K562 (cell line): ENCODE data around the gene TNIK. TPM values are rescaled to one million over a fixed set of nuclear protein-coding genes. Genes with fewer than 3 reads are reported as not detected.

Experiments used
- CBFA2T3 ChIP-seq: fragments of 450-650 bp; IDR thresholded peaks from 2 replicates; pipeline ENCODE4 v1.6.1; 2017
- ETV1 ChIP-seq: fragments of 450-650 bp; conservative IDR thresholded peaks from 2 replicates; pipeline ENCODE4 v1.6.1; 2016; ENCODE audit warnings: missing genetic modification characterization, control low read depth, low read depth, missing compliant biosample characterization
- FOXJ3 ChIP-seq: sonication (generic); formaldehyde crosslinking; IDR thresholded peaks from 2 replicates; pipeline ENCODE4 v1.4.0; 2020; ENCODE audit warnings: mild to moderate bottlenecking, missing genetic modification reagents
- NR2C2 ChIP-seq, 2 experiments: fragments of 200-800 bp in 1 of 2; sonication (Bioruptor generic) in 1 of 2; sonication (generic) in 1 of 2; formaldehyde crosslinking in 1 of 2; IDR thresholded peaks; 2 replicates each; pipeline versions ENCODE4 v1.6.1 to v1.8.0; 2016 to 2022; ENCODE audit warnings: mild to moderate bottlenecking in 1 of 2, missing compliant biosample characterization in 1 of 2, missing genetic modification characterization in 1 of 2, missing genetic modification reagents in 1 of 2
- NR3C1 ChIP-seq: sonication (generic); formaldehyde crosslinking; IDR thresholded peaks from 2 replicates; pipeline ENCODE4 v1.8.1; 2022; ENCODE audit warnings: missing genetic modification reagents
- SMARCE1 ChIP-seq: fragments of 450-650 bp; IDR thresholded peaks from 2 replicates; pipeline ENCODE4 v1.7.1; 2016; ENCODE audit warnings: mild to moderate bottlenecking
- TCF7 ChIP-seq: sonication (generic); IDR thresholded peaks from 2 replicates; pipeline ENCODE4 v1.6.1; 2016; ENCODE audit warnings: antibody characterized with exemption, borderline replicate concordance
- TEAD1 ChIP-seq, 2 experiments: fragments of 450-650 bp in 1 of 2; sonication (generic) in 1 of 2; formaldehyde crosslinking; IDR thresholded peaks; 2 replicates each; pipeline versions ENCODE4 v1.4.0 to v1.8.0; 2020 to 2022; ENCODE audit warnings: mild to moderate bottlenecking in 2 of 2, missing genetic modification reagents in 1 of 2
- polyA plus RNA-seq, 8 experiments: library from polyadenylated mRNA; depleted of rRNA in 4 of 8; stranded (reverse) in 5 of 8; unstranded in 3 of 8; fragments of >200 nt; fragmentation: Nextera tagmentation in 2 of 8; fragmentation: Illumina TruSeq in 1 of 8; extraction: Ambion mirVana in 2 of 8; extraction: Trizol in 1 of 8; gene quantifications; 2 replicates each; pipeline versions ENCODE4 v1.2.1 to v1.2.3, GENCODE V29; 2011 to 2014; ENCODE audit warnings: inconsistent platforms in 1 of 8, missing spikeins in 1 of 8
- total RNA-seq, 7 experiments: library from RNA; depleted of rRNA in 6 of 7; stranded (reverse); fragments of >200 nt in 6 of 7; fragmentation: Illumina TruSeq in 2 of 7; extraction: Trizol in 2 of 7; gene quantifications; 2 replicates each; pipeline versions ENCODE4 v1.2.1 to v1.2.3, GENCODE V29; 2011 to 2021; ENCODE audit warnings: low replicate concordance in 1 of 7
- TF ChIP-seq, protein P1 (sequence below), 2 experiments: fragments of 450-650 bp; IDR thresholded peaks; 2 replicates each; pipeline ENCODE4 v1.6.1; 2016; ENCODE audit warnings: mild to moderate bottlenecking in 2 of 2, borderline replicate concordance in 1 of 2, low read depth in 1 of 2, moderate library complexity in 1 of 2
- TF ChIP-seq, protein P2 (sequence below): sonication (generic); formaldehyde crosslinking; IDR thresholded peaks from 2 replicates; pipeline ENCODE4 v1.8.1; 2023; ENCODE audit warnings: mild to moderate bottlenecking, missing genetic modification reagents
- TF ChIP-seq, protein P3 (sequence below), 2 experiments: fragments of 450-650 bp in 1 of 2; sonication (generic) in 1 of 2; formaldehyde crosslinking in 1 of 2; IDR thresholded peaks in 1 of 2; conservative IDR thresholded peaks in 1 of 2; 2 replicates each; pipeline versions ENCODE4 v1.6.1 to v1.8.1; 2016 to 2023; ENCODE audit warnings: mild to moderate bottlenecking in 2 of 2, moderate library complexity in 2 of 2, inconsistent platforms in 1 of 2, missing genetic modification reagents in 1 of 2
- TF ChIP-seq, protein P4 (sequence below): fragments of 250-450 bp; sonication (Bioruptor Pico); IDR thresholded peaks from 2 replicates; pipeline ENCODE4 v1.4.0; 2020; ENCODE audit warnings: mild to moderate bottlenecking, moderate library complexity, borderline replicate concordance

The TNIK gene
- total and polyA plus RNA-seq, 9 of the 15 experiments (the other 6 are each of a cell fraction or from before 2014, with no cell fraction given), result 6.6 to 39.0 (median 24.7) TPM

DNA sequence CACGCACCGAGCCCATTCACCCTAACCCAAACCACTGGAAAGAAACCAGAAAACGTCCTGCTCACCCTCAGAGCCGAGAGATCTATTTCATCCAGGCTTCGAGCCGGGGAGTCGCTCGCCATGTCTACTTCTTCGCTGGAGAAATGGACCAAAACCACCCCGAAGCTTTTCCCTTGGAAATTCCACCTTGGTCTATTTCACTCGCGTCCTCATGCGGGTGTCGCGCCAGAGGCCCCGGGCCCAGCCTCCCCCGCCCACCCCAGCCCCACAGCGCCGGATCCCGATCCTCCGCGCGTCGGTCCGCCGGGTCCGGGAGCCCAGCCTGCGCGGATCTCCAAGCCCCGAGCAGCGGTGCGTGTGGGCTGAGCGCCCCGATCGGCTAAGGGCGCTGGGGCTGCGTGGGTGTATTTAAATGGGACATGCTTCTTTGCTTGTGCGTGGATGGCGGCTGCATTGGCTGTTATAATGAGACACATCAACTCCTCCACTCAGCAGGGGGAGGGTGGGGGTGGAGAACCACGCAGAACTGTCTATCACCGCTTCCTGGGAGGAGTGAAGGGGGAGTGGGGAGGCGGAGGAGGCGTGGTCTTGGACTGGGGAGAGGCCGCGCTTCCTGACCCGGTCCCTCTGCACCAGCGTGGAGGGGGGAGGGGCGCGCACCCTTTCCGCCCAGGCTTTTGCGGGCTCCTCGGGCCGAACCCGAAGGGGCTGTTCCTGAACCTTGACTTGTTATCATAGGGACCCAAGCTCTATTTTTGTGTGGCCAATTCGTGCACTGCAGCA lies at the start of gene TNIK (continued):
- TF ChIP-seq, protein P1, sequence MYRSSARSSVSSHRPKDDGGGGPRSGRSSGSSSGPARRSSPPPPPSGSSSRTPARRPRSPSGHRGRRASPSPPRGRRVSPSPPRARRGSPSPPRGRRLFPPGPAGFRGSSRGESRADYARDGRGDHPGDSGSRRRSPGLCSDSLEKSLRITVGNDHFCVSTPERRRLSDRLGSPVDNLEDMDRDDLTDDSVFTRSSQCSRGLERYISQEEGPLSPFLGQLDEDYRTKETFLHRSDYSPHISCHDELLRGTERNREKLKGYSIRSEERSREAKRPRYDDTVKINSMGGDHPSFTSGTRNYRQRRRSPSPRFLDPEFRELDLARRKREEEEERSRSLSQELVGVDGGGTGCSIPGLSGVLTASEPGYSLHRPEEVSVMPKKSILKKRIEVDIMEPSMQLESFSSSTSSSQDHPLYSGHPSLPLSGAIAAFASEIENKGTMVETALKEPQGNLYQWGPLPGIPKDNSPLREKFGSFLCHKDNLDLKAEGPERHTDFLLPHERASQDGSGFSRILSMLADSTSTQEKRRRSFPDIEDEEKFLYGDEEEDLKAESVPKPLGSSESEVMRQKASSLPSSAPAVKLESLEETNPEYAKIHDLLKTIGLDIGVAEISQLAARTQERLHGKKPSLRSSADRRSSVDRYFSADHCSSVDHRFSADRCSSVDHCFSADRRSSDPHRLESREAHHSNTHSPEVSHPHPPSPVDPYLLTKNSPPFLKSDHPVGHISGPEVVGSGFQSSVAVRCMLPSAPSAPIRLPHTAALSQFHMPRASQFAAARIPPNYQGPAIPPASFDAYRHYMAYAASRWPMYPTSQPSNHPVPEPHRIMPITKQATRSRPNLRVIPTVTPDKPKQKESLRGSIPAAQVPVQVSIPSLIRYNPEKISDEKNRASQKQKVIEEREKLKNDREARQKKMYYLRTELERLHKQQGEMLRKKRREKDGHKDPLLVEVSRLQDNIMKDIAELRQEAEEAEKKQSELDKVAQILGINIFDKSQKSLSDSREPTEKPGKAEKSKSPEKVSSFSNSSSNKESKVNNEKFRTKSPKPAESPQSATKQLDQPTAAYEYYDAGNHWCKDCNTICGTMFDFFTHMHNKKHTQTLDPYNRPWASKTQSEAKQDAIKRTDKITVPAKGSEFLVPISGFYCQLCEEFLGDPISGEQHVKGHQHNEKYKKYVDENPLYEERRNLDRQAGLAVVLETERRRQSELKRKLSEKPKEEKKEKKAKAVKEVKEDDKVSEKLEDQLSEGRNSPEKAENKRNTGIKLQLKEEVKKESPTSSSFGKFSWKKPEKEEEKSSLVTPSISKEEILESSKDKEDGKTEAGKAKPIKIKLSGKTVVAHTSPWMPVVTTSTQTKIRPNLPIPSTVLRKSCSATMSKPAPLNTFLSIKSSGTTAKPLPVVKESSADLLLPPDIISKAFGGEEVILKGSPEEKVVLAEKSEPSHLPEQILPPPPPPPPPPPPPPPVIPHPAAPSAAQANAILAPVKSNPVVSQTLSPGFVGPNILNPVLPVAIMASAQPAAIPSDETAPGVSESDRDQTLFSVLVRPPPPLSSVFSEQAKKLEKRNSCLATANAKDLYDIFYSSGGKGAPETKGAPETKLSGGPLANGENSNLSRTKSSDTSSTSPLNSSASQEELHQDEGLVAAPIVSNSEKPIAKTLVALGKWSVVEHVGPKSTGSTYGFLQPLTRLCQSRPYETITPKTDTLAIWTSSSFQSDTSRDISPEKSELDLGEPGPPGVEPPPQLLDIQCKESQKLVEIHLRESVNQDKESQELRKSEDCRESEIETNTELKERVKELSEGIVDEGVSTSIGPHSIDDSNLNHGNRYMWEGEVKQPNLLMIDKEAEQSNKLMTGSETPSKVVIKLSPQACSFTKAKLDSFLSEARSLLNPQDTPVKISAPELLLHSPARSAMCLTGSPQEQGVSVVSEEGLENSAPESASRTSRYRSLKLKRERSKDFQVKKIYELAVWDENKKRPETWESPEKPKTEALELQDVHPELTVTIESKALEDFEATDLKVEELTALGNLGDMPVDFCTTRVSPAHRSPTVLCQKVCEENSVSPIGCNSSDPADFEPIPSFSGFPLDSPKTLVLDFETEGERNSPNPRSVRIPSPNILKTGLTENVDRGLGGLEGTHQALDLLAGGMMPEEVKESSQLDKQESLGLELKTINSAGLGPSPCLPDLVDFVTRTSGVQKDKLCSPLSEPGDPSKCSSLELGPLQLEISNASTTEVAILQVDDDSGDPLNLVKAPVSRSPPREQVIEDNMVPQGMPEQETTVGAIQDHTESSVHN (IDR thresholded peaks at IDR 0.05; ENCODE audit: borderline replicate concordance in 1 of 2, low read depth in 1 of 2), result no peak
- peak in 1 of 2 experiments; percentile 53; a peak in 1 of 4 replicates for TF ChIP-seq TEAD1 (CRISPR knock-in tag; IDR thresholded peaks at IDR 0.05)
- no peak for TF ChIP-seq FOXJ3 (CRISPR knock-in tag)
- peak; percentile 45 for TF ChIP-seq CBFA2T3
- TF ChIP-seq, protein P2, sequence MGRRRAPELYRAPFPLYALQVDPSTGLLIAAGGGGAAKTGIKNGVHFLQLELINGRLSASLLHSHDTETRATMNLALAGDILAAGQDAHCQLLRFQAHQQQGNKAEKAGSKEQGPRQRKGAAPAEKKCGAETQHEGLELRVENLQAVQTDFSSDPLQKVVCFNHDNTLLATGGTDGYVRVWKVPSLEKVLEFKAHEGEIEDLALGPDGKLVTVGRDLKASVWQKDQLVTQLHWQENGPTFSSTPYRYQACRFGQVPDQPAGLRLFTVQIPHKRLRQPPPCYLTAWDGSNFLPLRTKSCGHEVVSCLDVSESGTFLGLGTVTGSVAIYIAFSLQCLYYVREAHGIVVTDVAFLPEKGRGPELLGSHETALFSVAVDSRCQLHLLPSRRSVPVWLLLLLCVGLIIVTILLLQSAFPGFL (CRISPR knock-in tag), result no peak
- 0 out of 2 replicates have a peak, but pooled peaks have one; percentile 57 for TF ChIP-seq TCF7
- TF ChIP-seq, protein P3, sequence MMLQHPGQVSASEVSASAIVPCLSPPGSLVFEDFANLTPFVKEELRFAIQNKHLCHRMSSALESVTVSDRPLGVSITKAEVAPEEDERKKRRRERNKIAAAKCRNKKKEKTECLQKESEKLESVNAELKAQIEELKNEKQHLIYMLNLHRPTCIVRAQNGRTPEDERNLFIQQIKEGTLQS (IDR thresholded peaks at IDR 0.05), result no peak
- TF ChIP-seq, protein P3 (CRISPR knock-in tag; conservative IDR thresholded peaks at IDR 0.05), result 0 out of 2 replicates have a peak, but pooled peaks have one; percentile 5
- 0 out of 2 replicates have a peak, but pooled peaks have one; percentile 54 for TF ChIP-seq NR2C2 (CRISPR knock-in tag; IDR thresholded peaks at IDR 0.05)
- peak; percentile 78 for TF ChIP-seq NR2C2 (tag; IDR thresholded peaks at IDR 0.05)
- 0 out of 2 replicates have a peak, but pooled peaks have one; percentile 46 for TF ChIP-seq NR3C1 (CRISPR knock-in tag)
- TF ChIP-seq SMARCE1, result peak; percentile 36; the same call in 1 of the 2 replicates
- peak; percentile 83 for TF ChIP-seq ETV1 (tag)
- TF ChIP-seq, protein P4, sequence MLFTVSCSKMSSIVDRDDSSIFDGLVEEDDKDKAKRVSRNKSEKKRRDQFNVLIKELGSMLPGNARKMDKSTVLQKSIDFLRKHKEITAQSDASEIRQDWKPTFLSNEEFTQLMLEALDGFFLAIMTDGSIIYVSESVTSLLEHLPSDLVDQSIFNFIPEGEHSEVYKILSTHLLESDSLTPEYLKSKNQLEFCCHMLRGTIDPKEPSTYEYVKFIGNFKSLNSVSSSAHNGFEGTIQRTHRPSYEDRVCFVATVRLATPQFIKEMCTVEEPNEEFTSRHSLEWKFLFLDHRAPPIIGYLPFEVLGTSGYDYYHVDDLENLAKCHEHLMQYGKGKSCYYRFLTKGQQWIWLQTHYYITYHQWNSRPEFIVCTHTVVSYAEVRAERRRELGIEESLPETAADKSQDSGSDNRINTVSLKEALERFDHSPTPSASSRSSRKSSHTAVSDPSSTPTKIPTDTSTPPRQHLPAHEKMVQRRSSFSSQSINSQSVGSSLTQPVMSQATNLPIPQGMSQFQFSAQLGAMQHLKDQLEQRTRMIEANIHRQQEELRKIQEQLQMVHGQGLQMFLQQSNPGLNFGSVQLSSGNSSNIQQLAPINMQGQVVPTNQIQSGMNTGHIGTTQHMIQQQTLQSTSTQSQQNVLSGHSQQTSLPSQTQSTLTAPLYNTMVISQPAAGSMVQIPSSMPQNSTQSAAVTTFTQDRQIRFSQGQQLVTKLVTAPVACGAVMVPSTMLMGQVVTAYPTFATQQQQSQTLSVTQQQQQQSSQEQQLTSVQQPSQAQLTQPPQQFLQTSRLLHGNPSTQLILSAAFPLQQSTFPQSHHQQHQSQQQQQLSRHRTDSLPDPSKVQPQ, result no peak
